ENCODE measurements around the gene ROMO1. TPM values are rescaled to one million over a fixed set of nuclear protein-coding genes. Genes with fewer than 3 reads are reported as not detected.

Gene ROMO1
- total and polyA plus RNA-seq, 10 of the 15 experiments (the other 5 are each of a cell fraction or from before 2014, with no cell fraction given) = 23.2 to 631 (median 352) TPM

GRCh38 chr20:35739294-35740163 is 40.3 kb downstream of the ROMO1 start:
- H3K4me1 ChIP-seq (ENCODE audit: control insufficient read depth, insufficient read depth, low read length) = peaks cover 3% of the 10 kb centered on the region
- DNase-seq (ENCODE audit: low read depth, low spot score) = no peak
- H3K9ac ChIP-seq (ENCODE audit: control insufficient read depth, insufficient read depth, low read length) = no peak overlapping the region; the same call in 1 of the 2 replicates
- H4K20me1 ChIP-seq (ENCODE audit: control insufficient read depth, insufficient read depth) = peaks cover 6% of the 10 kb centered on the region
- peak overlapping the region; percentile 96 for H3K4me3 ChIP-seq
- H3K27me3 ChIP-seq (replicated peaks in 1 of 2; ENCODE audit: control insufficient read depth in 2 of 2, insufficient read depth in 2 of 2, low read length in 1 of 2) = no peaks in the 10 kb centered on the region
- RAD21 ChIA-PET (ENCODE audit: unreplicated experiment) = interaction anchor here (1.0 to 1.3 kb wide), 5 partner anchors 28 to 145 kb away, joined by 3 to 10 read pairs (median 4); partner anchors contain the start of genes NFS1 and ROMO1
- H3K27ac ChIP-seq (ENCODE audit: control insufficient read depth, insufficient read depth) = no peak overlapping the region
- no peak overlapping the region for H2AFZ ChIP-seq (ENCODE audit: control insufficient read depth, low read depth, low read length)
- peak overlapping the region; percentile 24; the same call in 1 of the 2 replicates for H3K4me2 ChIP-seq (ENCODE audit: control insufficient read depth, insufficient read depth)
- POLR2A ChIA-PET = interaction anchor here (0.6 to 6.9 kb wide), 9 partner anchors 16 to 214 kb away, joined by 3 to 214 read pairs (median 3); partner anchors contain the start of gene PHF20
- intact Hi-C loops (cut with micrococcal nuclease; ENCODE audit: unreplicated experiment) (loop anchor here (10.0 kb wide), 2 partner anchors 145 to 1355 kb away; partner anchors contain the start of gene RBL1), in situ Hi-C loops (cut with MboI) (no loop called here)
- H3K9me3 ChIP-seq (replicated peaks; ENCODE audit: control insufficient read depth, insufficient read depth, low read length) = no peaks in the 10 kb centered on the region
- CTCF ChIA-PET = interaction anchor here (0.5 to 7.6 kb wide), 19 partner anchors 9 to 865 kb away, joined by 3 to 69 read pairs (median 4); partner anchors contain the start of genes PHF20 and SCAND1
- peaks cover 5 to 26% of the 10 kb centered on the region in 2 experiments for H3K36me3 ChIP-seq (ENCODE audit: control insufficient read depth in 2 of 2, insufficient read depth in 2 of 2, low read length in 1 of 2)
- peaks cover 87% of the 10 kb centered on the region for H3K79me2 ChIP-seq (ENCODE audit: control insufficient read depth, insufficient read depth, low read length)
- FAIRE-seq = peak; percentile 27
- no TSS peak for BruUV-seq (replicated peaks)
- WGBS (ENCODE audit: insufficient coverage, insufficient replicate concordance, low lambda C conversion rate, missing lambda C conversion rate) = 70% methylated on average over 7 of the region's 7 CpGs
- SMC1A ChIA-PET (ENCODE audit: uncharacterized antibody, unreplicated experiment) = interaction anchor here (0.6 to 1.9 kb wide), 16 partner anchors 10 to 145 kb away, joined by 3 to 7 read pairs (median 3); no protein-coding TSS in a partner anchor
- ATAC-seq = peak; percentile 11; the same call in 2 of the 3 replicates
- no peak for TF ChIP-seq ZNF24 (IDR thresholded peaks at IDR 0.05)
- TF ChIP-seq IKZF2 (IDR thresholded peaks at IDR 0.05) = peak in 1 of 2 experiments; percentile 12; a peak in 1 of 4 replicates
- no peak for TF ChIP-seq USF2 (IDR thresholded peaks at IDR 0.05; ENCODE audit: borderline replicate concordance, low read depth, low read length)
- no peak for TF ChIP-seq IRF5 (IDR thresholded peaks at IDR 0.05; ENCODE audit: borderline replicate concordance)
- TF ChIP-seq IRF3 (IDR thresholded peaks at IDR 0.05) = no peak
- peak; percentile 3 to 46 (median 34); a peak in 3 of 6 replicates for TF ChIP-seq CTCF (IDR thresholded peaks at IDR 0.05 in 2 of 3, conservative IDR thresholded peaks at IDR 0.05 in 1 of 3; ENCODE audit: control insufficient read depth in 2 of 3, extremely low read depth in 1 of 3, insufficient read depth in 1 of 3, low read depth in 3 of 3, low read length in 3 of 3)
- no peak for TF ChIP-seq GATAD2B (conservative IDR thresholded peaks at IDR 0.05; ENCODE audit: low read depth)
- 0 out of 2 replicates have a peak, but pooled peaks have one; percentile 26 for TF ChIP-seq IRF4 (IDR thresholded peaks at IDR 0.05; ENCODE audit: low read depth, low read length)
- TF ChIP-seq BACH1 (IDR thresholded peaks at IDR 0.05; ENCODE audit: borderline replicate concordance) = peak; percentile 36; the same call in 1 of the 2 replicates
- TF ChIP-seq POLR2AphosphoS5 (IDR thresholded peaks at IDR 0.05; ENCODE audit: low read length) = peak; percentile 63; the same call in 1 of the 2 replicates
- no peak for TF ChIP-seq FOXK2 (IDR thresholded peaks at IDR 0.05)
- TF ChIP-seq NFYB (IDR thresholded peaks at IDR 0.05; ENCODE audit: insufficient read depth, low read depth, low read length) = no peak
- peak; percentile 47 for TF ChIP-seq JUNB (IDR thresholded peaks at IDR 0.05)
- TF ChIP-seq HDAC6 (IDR thresholded peaks at IDR 0.05; ENCODE audit: unreplicated experiment) = no peak
- TF ChIP-seq CBFB (IDR thresholded peaks at IDR 0.05; ENCODE audit: low read depth) = no peak; the same call in 1 of the 2 replicates
- TF ChIP-seq POU2F2 (IDR thresholded peaks at IDR 0.05; ENCODE audit: borderline replicate concordance, low read depth, low read length) = peak; percentile 81; the same call in 1 of the 3 replicates
- no peak for TF ChIP-seq TCF7 (IDR thresholded peaks at IDR 0.05; ENCODE audit: borderline replicate concordance)
- no peak for TF ChIP-seq MYB (IDR thresholded peaks at IDR 0.05; ENCODE audit: borderline replicate concordance, low read depth, low read length)

Data from GM12878 (cell line).